DOHH2 (cell line): ENCODE results near the gene NGF.

Source experiments
- H3F3A ChIP-seq: fragments of 200-600 bp; sonication (generic), shearing (Covaris generic); 2 replicates; pipeline ENCODE4 v1.6.0; 2016; ENCODE audit warnings: antibody characterized with exemption, mild to moderate bottlenecking; ENCODE audit not compliant: control insufficient read depth, insufficient read depth
- H3K27ac ChIP-seq: fragments of 200-600 bp; sonication (generic); 2 replicates; pipeline ENCODE4 v1.5.1; 2014; ENCODE audit warnings: low read depth, mild to moderate bottlenecking, low read length, moderate library complexity
- H3K27me3 ChIP-seq: fragments of 200-600 bp; sonication (generic); 2 replicates; pipeline ENCODE4 v1.6.1; 2014; ENCODE audit warnings: mild to moderate bottlenecking, low read length, mixed read lengths; ENCODE audit not compliant: control insufficient read depth
- H3K36me3 ChIP-seq: fragments of 200-600 bp; sonication (generic); 2 replicates; pipeline ENCODE4 v1.6.1; 2014; ENCODE audit warnings: mild to moderate bottlenecking, low read length, moderate library complexity, mixed read lengths; ENCODE audit not compliant: control insufficient read depth
- H3K4me1 ChIP-seq: fragments of 200-600 bp; sonication (generic); 2 replicates; pipeline ENCODE4 v1.6.1; 2014; ENCODE audit warnings: mild to moderate bottlenecking, low read length, mixed read lengths; ENCODE audit not compliant: control insufficient read depth
- H3K4me2 ChIP-seq: fragments of 200-600 bp; sonication (generic); 2 replicates; pipeline ENCODE4 v1.6.0; 2014; ENCODE audit warnings: mild to moderate bottlenecking, low read length, moderate library complexity
- H3K4me3 ChIP-seq: fragments of 200-600 bp; sonication (generic); 2 replicates; pipeline ENCODE4 v1.5.1; 2014; ENCODE audit warnings: mild to moderate bottlenecking, low read length, mixed read lengths
- H3K79me2 ChIP-seq: fragments of 200-600 bp; sonication (generic); 2 replicates; pipeline ENCODE4 v1.6.1; 2014; ENCODE audit warnings: mild to moderate bottlenecking, low read length, mixed read lengths; ENCODE audit not compliant: control insufficient read depth
- H3K9me2 ChIP-seq: fragments of 200-600 bp; sonication (generic); replicated peaks from 2 replicates; pipeline ENCODE4 v1.6.1; 2014; ENCODE audit warnings: mild to moderate bottlenecking, low read length, mixed read lengths; ENCODE audit not compliant: control insufficient read depth
- H3K9me3 ChIP-seq: fragments of 200-600 bp; sonication (generic); 2 replicates; pipeline ENCODE4 v1.6.1; 2014; ENCODE audit warnings: antibody characterized with exemption, low read length, mixed read lengths; ENCODE audit not compliant: control insufficient read depth, insufficient read depth
- H4K20me1 ChIP-seq: fragments of 200-600 bp; sonication (generic); 2 replicates; pipeline ENCODE4 v1.6.0; 2014; ENCODE audit warnings: low read depth, mild to moderate bottlenecking, antibody characterized with exemption, low read length, moderate library complexity; ENCODE audit not compliant: control insufficient read depth, insufficient read depth
- EZH2phosphoT487 ChIP-seq: fragments of 200-600 bp; sonication (generic); IDR thresholded peaks from 2 replicates; pipeline ENCODE4 v1.6.1; 2017; ENCODE audit warnings: borderline replicate concordance, mild to moderate bottlenecking, antibody characterized with exemption, low read length, moderate library complexity, mixed read lengths
- TF ChIP-seq, protein P1 (sequence below): fragments of 200-600 bp; sonication (generic); IDR thresholded peaks from one replicate; pipeline ENCODE4 v1.5.1; 2014; ENCODE audit warnings: antibody characterized with exemption, mild to moderate bottlenecking, low read depth, low read length; ENCODE audit not compliant: poor library complexity, severe bottlenecking

NGF gene

DNA sequence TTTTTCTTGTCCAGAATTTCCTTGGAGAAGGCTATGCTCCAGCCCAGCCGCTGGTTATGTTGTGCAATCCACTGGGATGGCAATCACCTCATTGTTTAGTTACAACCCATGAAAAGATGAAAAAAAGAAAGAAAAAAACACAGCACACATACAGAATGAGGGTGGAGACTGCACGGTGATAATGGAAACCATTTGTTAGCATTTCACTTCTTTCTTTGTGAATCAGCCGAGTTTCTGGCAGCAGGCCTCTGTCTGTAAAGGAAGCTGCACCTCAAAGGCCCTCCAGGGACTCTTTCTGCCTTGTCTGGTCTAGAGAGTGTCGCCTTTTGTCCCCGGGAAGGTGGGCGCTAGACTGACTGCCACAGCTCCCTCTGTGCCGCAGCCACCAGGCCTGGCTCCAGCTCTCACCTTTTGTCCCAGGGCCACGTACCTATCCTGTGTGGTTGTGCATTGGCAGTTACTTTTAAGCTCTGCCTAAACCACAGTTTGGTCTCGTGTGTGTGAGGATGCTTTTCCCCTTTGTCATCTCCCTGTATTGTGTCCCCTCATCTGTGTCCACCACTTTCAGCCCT lies 35.6 kb downstream of the NGF start:
- H3K36me3 ChIP-seq, result no peaks in the 10 kb centered on the region
- H3K4me2 ChIP-seq, result no peak overlapping the region
- no peaks in the 10 kb centered on the region for H3K79me2 ChIP-seq
- no peaks in the 10 kb centered on the region for H4K20me1 ChIP-seq
- no peaks in the 10 kb centered on the region for H3F3A ChIP-seq
- no peaks in the 10 kb centered on the region for H3K27me3 ChIP-seq
- no peaks in the 10 kb centered on the region for H3K4me1 ChIP-seq
- no peaks in the 10 kb centered on the region for H3K9me2 ChIP-seq
- no peak overlapping the region for H3K27ac ChIP-seq
- no peak overlapping the region for H3K4me3 ChIP-seq
- TF ChIP-seq EZH2phosphoT487, result no peak
- TF ChIP-seq, protein P1, sequence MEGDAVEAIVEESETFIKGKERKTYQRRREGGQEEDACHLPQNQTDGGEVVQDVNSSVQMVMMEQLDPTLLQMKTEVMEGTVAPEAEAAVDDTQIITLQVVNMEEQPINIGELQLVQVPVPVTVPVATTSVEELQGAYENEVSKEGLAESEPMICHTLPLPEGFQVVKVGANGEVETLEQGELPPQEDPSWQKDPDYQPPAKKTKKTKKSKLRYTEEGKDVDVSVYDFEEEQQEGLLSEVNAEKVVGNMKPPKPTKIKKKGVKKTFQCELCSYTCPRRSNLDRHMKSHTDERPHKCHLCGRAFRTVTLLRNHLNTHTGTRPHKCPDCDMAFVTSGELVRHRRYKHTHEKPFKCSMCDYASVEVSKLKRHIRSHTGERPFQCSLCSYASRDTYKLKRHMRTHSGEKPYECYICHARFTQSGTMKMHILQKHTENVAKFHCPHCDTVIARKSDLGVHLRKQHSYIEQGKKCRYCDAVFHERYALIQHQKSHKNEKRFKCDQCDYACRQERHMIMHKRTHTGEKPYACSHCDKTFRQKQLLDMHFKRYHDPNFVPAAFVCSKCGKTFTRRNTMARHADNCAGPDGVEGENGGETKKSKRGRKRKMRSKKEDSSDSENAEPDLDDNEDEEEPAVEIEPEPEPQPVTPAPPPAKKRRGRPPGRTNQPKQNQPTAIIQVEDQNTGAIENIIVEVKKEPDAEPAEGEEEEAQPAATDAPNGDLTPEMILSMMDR, result no peak
- no peaks in the 10 kb centered on the region for H3K9me3 ChIP-seq

DNA sequence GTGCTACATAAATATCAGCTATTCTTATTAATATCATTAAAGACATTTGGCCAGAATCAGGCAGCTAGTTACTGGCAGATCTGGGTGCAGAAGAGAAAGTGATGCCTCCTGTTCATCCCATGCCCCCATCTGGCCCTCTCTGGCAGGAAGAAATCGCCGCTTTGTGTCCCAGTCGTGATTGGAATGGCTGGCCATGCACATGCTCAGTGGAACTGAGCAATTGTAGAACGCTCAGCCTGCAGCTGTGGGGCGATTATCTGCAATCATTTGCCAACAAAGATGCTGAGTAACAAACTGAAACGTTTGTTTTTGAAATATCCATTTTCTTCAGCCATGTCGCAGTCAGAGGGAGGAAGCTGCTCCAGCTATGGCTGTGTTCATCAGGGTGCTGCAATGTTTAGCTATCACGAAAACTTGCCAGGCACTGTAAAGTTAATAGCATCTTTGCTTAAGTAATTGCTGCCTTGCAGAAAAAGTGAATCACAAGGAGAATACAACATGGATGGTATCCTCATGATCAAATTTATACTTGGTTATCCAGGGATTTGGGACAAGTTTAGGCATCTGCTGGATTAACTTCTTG lies 36.5 kb downstream of the NGF start:
- no peak overlapping the region for H3K4me2 ChIP-seq
- no peaks in the 10 kb centered on the region for H4K20me1 ChIP-seq
- no peaks in the 10 kb centered on the region for H3F3A ChIP-seq
- H3K27ac ChIP-seq, result no peak overlapping the region
- H3K4me3 ChIP-seq, result no peak overlapping the region
- H3K79me2 ChIP-seq, result no peaks in the 10 kb centered on the region
- no peaks in the 10 kb centered on the region for H3K4me1 ChIP-seq
- H3K9me2 ChIP-seq, result no peaks in the 10 kb centered on the region
- TF ChIP-seq, protein P1, result no peak
- no peak for TF ChIP-seq EZH2phosphoT487
- no peaks in the 10 kb centered on the region for H3K36me3 ChIP-seq
- H3K27me3 ChIP-seq, result no peaks in the 10 kb centered on the region
- H3K9me3 ChIP-seq, result no peaks in the 10 kb centered on the region

DNA sequence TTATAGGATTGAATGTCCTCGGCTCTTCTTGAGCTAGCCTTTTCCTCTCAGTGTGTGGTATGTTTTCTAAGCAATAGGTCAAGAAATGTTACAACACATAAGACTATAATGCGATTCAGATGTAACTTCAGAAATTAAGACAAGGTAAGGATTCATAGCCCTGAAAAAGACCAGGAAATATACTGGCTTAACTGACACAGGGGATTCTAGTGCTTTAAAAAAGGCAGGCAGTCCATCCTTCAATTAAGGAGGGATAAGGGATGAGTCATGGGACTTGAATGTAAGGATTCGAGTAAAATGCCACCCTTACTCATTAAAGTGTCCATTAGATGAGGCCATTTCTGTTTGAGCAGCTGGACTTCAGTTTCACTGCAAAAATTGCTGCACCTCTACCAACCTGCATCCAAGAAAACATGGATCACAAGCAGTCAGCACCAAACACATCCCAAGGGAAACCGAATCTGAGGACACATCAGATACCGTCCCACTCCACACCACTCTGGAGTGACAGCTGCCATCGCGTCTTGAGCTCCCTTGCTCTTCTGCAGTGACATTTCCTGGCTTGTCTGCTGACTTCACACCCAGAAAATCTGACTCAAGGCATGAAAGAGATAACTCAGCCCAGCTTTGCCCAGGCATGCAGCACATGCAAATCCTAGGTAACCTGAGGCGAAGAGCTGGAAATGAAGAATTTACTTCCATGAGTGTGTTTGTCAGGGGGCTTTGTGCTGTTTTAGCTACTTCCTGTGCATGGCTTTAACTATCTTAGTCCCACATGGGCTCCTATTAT lies 37.8 kb downstream of the NGF start:
- no peaks in the 10 kb centered on the region for H3K27me3 ChIP-seq
- H3K4me1 ChIP-seq, result no peaks in the 10 kb centered on the region
- H3K9me2 ChIP-seq, result no peaks in the 10 kb centered on the region

More for the DNA sequence above, 37.8 kb downstream of the NGF start:
- TF ChIP-seq, protein P1, result no peak
- no peak for TF ChIP-seq EZH2phosphoT487
- H3K27ac ChIP-seq, result no peak overlapping the region
- no peaks in the 10 kb centered on the region for H3K79me2 ChIP-seq
- H3K4me3 ChIP-seq, result no peak overlapping the region
- H4K20me1 ChIP-seq, result no peaks in the 10 kb centered on the region; the same call in 1 of the 2 replicates
- H3K4me2 ChIP-seq, result no peak overlapping the region
- no peaks in the 10 kb centered on the region for H3F3A ChIP-seq
- no peaks in the 10 kb centered on the region for H3K9me3 ChIP-seq
- no peaks in the 10 kb centered on the region for H3K36me3 ChIP-seq
